Choroid plexus epithelial cell (primary cell): ENCODE measurements around the gene YRDC.
"Not testable (repeated sequence)": the region's sequence is repeated elsewhere in the genome, so short reads cannot be mapped to it uniquely, and the experiment has no call there.

Experiments used
- DNase-seq: peaks from one replicate; pipeline ENCODE4 v3.0.0-alpha.2; 2010; ENCODE audit warnings: low read depth
- H3K4me3 ChIP-seq: 2 replicates; pipeline ENCODE4 v1.5.1; 2011; ENCODE audit warnings: low read depth, mild to moderate bottlenecking, control low read depth, low read length, moderate library complexity
- TF ChIP-seq, protein P1 (sequence below): conservative IDR thresholded peaks from 2 replicates; pipeline ENCODE4 v1.5.1; 2011; ENCODE audit warnings: low read depth, mild to moderate bottlenecking, control low read depth, inconsistent platforms, low read length, moderate library complexity

YRDC gene

DNA sequence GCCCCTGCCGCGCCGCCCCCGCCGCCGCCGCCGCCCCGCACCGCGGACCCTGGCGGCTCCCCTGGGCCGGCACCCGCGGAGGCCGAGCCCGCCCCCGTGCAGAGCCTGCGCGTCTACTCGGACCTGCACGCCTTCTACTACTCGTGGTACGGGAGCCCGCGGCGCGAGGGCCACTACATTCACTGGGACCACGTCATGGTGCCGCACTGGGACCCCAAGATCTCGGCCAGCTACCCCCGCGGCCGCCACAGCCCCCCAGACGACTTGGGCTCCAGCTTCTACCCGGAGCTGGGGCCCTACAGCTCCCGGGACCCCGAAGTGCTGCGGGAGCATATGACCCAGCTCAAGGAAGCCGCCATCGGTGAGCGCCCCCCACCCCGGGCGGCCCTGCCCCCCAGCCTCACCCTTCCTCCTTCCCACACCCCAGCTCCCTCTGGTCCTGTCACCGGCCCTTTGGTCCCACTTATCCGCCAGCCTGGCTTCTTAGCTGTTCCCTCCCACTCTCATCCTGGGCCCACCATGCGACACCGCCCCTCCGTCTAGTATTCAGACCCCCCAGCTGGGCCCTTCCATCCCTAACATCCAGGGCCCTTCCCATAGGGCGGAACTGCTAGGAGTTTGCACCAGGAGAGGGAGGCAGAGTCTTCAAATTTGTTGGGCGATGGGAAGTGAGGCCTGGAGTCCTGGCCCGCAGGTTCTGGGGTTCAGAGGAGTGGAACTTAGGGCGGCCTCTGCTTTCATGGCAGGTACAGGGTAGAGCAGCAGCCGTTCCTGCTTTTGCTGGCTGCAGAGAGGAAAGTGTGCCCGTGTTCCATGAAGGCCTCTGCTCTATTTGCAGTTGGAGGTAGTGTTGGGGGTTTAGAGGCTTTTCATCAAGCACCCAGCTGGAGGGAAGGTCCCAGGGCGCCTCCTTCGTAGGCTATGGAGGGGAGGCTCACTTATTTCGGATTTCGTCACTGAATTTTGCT lies 13.4 kb downstream of the YRDC start:
- H3K4me3 ChIP-seq: no peak overlapping the region
- TF ChIP-seq, protein P1, sequence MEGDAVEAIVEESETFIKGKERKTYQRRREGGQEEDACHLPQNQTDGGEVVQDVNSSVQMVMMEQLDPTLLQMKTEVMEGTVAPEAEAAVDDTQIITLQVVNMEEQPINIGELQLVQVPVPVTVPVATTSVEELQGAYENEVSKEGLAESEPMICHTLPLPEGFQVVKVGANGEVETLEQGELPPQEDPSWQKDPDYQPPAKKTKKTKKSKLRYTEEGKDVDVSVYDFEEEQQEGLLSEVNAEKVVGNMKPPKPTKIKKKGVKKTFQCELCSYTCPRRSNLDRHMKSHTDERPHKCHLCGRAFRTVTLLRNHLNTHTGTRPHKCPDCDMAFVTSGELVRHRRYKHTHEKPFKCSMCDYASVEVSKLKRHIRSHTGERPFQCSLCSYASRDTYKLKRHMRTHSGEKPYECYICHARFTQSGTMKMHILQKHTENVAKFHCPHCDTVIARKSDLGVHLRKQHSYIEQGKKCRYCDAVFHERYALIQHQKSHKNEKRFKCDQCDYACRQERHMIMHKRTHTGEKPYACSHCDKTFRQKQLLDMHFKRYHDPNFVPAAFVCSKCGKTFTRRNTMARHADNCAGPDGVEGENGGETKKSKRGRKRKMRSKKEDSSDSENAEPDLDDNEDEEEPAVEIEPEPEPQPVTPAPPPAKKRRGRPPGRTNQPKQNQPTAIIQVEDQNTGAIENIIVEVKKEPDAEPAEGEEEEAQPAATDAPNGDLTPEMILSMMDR: no peak
- no peak for DNase-seq

DNA sequence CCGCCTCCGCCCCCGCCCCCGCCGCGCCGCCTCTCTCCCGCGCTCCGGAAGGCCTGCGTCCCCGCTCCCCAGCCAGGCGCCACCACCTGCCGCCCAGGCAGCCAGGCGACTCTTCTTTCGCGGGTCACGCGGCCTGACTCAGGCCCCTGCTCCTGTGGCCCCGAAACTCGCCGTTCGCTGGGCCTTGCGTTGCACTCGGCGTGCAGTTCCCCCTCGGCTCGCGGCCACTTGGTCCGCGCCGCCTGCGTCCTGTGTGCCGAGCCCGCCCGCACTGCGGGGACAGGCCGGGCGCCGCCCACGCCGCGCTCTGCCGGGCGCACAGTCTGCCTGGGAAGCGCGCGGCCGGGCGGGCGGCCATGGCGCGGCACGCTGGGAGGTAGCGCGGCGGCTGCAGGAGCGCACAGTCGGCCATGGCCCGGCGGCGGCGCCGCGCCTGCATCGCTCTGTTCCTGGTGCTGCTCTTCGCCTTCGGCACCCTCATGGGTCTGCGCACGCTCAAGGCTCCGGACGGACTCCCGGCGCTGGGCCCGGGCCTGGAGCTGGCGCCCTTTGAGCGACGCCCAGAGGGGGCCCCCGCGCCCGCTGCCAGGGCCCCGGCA lies 14.1 kb downstream of the YRDC start, which contains the start of gene MANEAL:
Gene MANEAL (plus strand): TSS at position 75 of the 599 bp plus-strand sequence. CDS start 336 bp downstream, at position 411.
- DNase-seq: peak; percentile 67
- H3K4me3 ChIP-seq: peak within 1 kb of the TSS; percentile 57
- TF ChIP-seq, protein P1: no peak

DNA sequence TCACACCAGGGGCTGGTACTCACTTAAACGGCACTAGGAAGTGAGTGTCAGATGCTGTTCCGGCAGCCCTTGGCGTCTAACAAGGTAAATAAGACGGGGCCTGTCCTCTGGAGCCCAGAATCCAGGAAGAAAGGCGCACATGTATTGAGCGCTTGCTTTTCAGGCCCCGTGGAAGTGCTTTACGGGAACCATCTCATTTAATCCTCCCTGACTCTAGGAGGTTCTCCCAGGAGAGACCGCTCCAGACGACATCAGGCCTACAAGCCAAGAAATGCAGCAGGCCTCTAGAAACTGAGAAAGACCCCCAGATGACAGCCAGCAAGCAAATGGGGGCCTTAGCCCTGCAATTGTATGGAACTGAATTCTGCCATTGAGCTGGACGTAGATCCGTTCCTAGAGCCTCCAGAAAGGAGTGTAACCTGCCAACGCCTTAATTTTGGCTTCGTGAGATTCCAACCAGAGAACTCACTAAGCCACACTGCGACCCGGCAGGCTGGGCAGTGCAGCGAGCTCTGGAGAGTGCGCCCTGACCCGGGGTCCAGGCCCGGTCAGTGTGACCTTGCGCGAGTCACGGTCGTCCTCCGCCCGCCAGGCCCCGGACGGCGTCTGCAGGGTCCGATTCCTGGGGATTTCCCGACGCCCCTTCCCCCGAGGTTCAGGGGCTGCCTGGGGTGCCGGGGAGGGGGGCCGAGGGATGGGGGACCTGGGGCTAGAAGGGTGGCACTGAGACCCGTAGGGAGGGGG lies 14.9 kb downstream of the YRDC start:
- TF ChIP-seq, protein P1: no peak
- no peak for DNase-seq
- H3K4me3 ChIP-seq: peak overlapping the region; percentile 57

DNA sequence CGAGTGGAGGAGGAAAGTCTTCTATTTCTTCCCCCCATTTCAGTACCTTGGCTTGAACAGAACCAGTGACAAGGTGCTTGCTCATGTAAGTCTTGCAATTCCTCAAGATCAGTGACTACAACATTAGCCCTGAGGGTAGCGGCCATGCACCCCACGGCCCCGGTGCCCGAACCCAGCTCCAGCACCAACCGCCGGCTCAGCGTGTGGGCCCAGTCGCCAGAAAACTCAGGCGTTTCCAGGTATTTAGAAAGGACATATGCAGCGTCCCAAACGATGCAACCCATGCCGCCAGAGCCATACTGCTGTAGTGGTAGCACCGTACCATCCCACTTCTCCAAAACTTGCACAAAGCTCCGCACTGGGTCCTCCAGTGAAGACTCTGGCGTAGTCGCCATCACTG lies 25.5 kb downstream of the YRDC start:
- DNase-seq: no peak
- TF ChIP-seq, protein P1: no peak

DNA sequence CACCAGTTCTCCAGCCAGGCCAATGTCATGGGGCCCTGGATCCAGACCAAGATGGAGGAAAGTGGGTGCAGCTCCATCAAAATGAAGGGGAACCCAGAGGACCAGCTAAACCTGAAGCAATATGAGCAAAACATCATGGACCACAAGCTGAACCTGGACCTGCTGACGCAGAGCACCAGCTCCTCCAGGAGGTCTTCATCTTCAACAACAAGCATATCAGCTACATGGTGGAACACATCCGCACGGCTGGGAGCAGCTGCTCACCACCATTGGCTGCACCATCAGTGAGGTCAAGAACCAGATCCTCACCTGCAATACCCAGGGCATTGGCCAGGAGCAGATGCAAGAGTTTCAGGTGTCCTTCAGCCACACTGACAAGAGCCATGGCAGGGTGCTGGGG lies 29.4 kb downstream of the YRDC start:
- TF ChIP-seq, protein P1: no peak
- no peak overlapping the region for H3K4me3 ChIP-seq
- DNase-seq: no peak

More for the DNA sequence above, 25.5 kb downstream of the YRDC start:
- H3K4me3 ChIP-seq: no peak overlapping the region

DNA sequence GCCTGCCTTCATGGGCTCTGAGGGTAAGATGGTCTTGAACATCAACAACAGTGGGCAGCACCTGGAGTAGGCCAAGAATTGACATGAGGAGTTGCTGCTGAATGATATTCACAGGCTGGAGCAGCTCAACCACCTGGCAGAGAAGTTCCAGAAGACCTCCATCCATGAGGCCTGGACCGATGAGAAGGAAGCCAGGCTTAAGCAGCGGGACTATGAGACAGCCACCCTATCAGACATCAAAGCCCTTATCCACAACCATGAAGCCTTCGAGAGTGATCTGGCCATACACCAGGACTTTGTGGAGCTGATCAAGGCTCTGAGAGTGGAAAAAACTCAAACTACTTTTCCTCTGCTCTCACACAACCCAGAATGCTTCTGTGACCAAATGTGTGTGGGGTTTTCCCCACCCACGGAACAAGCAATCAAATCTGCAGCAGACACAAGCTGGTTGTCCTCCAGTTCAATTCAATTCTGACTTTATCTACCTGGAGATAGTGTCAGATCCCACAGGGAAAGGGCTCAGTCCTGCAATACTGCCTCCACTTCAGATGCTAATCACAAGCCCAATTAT lies 31.0 kb downstream of the YRDC start:
- TF ChIP-seq, protein P1: no peak
- no peak overlapping the region for H3K4me3 ChIP-seq
- DNase-seq: no peak

DNA sequence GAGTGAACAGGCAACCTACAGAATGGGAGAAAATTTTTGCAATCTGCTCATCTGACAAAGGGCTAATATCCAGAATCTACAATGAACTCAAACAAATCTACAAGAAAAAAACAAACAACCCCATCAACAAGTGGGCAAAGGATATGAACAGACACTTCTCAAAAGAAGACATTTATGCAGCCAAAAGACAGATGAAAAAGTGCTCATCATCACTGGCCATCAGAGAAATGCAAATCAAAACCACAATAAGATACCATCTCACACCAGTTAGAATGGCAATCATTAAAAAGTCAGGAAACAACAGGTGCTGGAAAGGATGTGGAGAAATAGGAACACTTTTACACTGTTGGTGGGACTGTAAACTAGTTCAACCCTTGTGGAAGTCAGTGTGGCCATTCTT lies 36.6 kb downstream of the YRDC start:
- DNase-seq, H3K4me3 ChIP-seq: not testable (repeated sequence)
